ENCODE data around the gene ARMH4. TPM values are rescaled to one million over a fixed set of nuclear protein-coding genes. Genes with fewer than 3 reads are reported as not detected.

ARMH4 gene
- polyA plus RNA-seq, 3 donors, result 0.07 TPM; not detected in 2

DNA sequence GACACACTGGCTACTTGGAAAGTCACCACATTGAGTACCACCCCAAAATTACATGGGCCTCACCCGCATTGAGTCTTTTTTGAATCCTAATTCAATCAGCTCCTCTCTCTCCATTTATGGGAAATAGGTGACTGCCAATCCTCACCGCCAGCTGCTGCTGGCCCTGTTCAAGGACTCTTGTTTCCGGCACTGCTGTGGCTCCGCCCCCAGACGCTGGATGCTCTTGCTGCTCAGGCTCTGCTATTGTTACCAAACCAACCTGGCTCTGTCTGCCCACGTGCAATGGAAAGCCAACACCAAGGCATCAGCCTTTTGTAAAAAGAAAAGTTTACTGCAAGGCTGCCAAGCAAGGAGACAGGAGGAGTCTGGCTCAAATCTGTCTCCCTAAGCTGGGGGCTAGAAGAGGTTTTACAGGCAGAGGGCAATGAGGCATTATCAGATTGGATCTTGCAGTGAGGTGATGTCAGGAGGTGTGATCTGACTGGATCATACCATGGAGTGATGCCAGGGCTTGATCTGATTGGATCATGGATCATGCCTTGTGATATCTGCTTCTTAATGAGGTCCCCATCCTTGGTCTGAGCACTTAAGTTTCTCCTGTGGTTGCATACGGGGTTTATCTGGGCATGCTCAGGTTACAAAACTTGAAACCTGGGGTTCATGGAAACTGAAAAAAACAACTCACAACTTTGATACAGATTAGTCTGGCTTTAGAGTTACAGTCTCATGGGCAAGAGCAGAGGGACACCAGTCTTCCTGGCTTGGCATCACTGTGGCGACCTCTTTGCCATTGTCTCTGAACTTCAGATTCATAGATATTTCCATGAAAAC lies 169.0 kb downstream of the ARMH4 start:
- Mint-ChIP-seq H3K27ac (no peak overlapping the region), H3K36me3 (no peaks in the 10 kb centered on the region), H3K9me3 (peaks cover 0 to 10% (median 0%) of the 10 kb centered on the region in 7 donors), H3K4me1 (no peaks in the 10 kb centered on the region), H3K4me3 (no peak overlapping the region), H3K27me3 (ENCODE audit: low read depth in 3 of 3) (peaks cover 2 to 4% (median 3%) of the 10 kb centered on the region in 3 donors)
- Histone ChIP-seq H3K27me3 (ENCODE audit: control insufficient read depth in 2 of 2, insufficient read depth in 2 of 2, low read length in 2 of 2) (no peaks in the 10 kb centered on the region), H3K9ac (ENCODE audit: insufficient read depth, low read length, poor library complexity, severe bottlenecking) (no peak overlapping the region), H3K4me2 (replicated peaks; ENCODE audit: extremely low read depth, low read length, poor library complexity, severe bottlenecking) (no peak overlapping the region), H3K79me2 (ENCODE audit: insufficient read depth, low read length) (no peaks in the 10 kb centered on the region), H4K20me1 (ENCODE audit: insufficient read depth, low read length) (no peaks in the 10 kb centered on the region), H3K27ac (ENCODE audit: low read depth in 1 of 2, low read length in 2 of 2) (no peak overlapping the region), H3K4me3 (replicated peaks in 1 of 3; ENCODE audit: low read depth in 2 of 3, low read length in 3 of 3) (no peak overlapping the region), H3K9me3 (replicated peaks in 1 of 2; ENCODE audit: control insufficient read depth in 1 of 2, insufficient read depth in 1 of 2, low read length in 2 of 2) (no peaks in the 10 kb centered on the region), H3K4me1 (ENCODE audit: control insufficient read depth in 1 of 2, insufficient read depth in 2 of 2, low read length in 2 of 2) (no peaks in the 10 kb centered on the region), H2AFZ (ENCODE audit: insufficient read depth, low read depth, low read length, poor library complexity, severe bottlenecking) (no peak overlapping the region), H3K36me3 (replicated peaks in 1 of 2; ENCODE audit: control insufficient read depth in 1 of 2, insufficient read depth in 2 of 2, low read length in 2 of 2) (no peaks in the 10 kb centered on the region)
- no peak for DNase-seq
- TF ChIP-seq, protein P1, sequence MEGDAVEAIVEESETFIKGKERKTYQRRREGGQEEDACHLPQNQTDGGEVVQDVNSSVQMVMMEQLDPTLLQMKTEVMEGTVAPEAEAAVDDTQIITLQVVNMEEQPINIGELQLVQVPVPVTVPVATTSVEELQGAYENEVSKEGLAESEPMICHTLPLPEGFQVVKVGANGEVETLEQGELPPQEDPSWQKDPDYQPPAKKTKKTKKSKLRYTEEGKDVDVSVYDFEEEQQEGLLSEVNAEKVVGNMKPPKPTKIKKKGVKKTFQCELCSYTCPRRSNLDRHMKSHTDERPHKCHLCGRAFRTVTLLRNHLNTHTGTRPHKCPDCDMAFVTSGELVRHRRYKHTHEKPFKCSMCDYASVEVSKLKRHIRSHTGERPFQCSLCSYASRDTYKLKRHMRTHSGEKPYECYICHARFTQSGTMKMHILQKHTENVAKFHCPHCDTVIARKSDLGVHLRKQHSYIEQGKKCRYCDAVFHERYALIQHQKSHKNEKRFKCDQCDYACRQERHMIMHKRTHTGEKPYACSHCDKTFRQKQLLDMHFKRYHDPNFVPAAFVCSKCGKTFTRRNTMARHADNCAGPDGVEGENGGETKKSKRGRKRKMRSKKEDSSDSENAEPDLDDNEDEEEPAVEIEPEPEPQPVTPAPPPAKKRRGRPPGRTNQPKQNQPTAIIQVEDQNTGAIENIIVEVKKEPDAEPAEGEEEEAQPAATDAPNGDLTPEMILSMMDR (IDR thresholded peaks at IDR 0.05), result no peak
- WGBS (ENCODE audit: insufficient coverage), result 66% methylated on average over 8 of the region's 8 CpGs
- intact Hi-C loops (cut with micrococcal nuclease), result no loop called here

- intact Hi-C loops (cut with micrococcal nuclease), result no loop called here
- Histone ChIP-seq H3K9me3 (replicated peaks in 1 of 2; ENCODE audit: control insufficient read depth in 1 of 2, insufficient read depth in 1 of 2, low read length in 2 of 2) (no peaks in the 10 kb centered on the region), H3K36me3 (replicated peaks in 1 of 2; ENCODE audit: control insufficient read depth in 1 of 2, insufficient read depth in 2 of 2, low read length in 2 of 2) (no peaks in the 10 kb centered on the region), H3K4me3 (replicated peaks in 1 of 3; ENCODE audit: low read depth in 2 of 3, low read length in 3 of 3) (no peak overlapping the region), H3K27me3 (ENCODE audit: control insufficient read depth in 2 of 2, insufficient read depth in 2 of 2, low read length in 2 of 2) (no peaks in the 10 kb centered on the region), H3K4me1 (ENCODE audit: control insufficient read depth in 1 of 2, insufficient read depth in 2 of 2, low read length in 2 of 2) (no peaks in the 10 kb centered on the region), H3K79me2 (ENCODE audit: insufficient read depth, low read length) (no peaks in the 10 kb centered on the region), H4K20me1 (ENCODE audit: insufficient read depth, low read length) (no peaks in the 10 kb centered on the region), H3K27ac (ENCODE audit: low read depth in 1 of 2, low read length in 2 of 2) (no peak overlapping the region), H2AFZ (ENCODE audit: insufficient read depth, low read depth, low read length, poor library complexity, severe bottlenecking) (no peak overlapping the region), H3K9ac (ENCODE audit: insufficient read depth, low read length, poor library complexity, severe bottlenecking) (no peak overlapping the region), H3K4me2 (replicated peaks; ENCODE audit: extremely low read depth, low read length, poor library complexity, severe bottlenecking) (no peak overlapping the region)
- Mint-ChIP-seq H3K27ac (no peak overlapping the region), H3K4me1 (no peaks in the 10 kb centered on the region), H3K27me3 (ENCODE audit: low read depth in 3 of 3) (peaks cover 2 to 4% (median 3%) of the 10 kb centered on the region in 3 donors), H3K36me3 (no peaks in the 10 kb centered on the region), H3K4me3 (no peak overlapping the region), H3K9me3 (peaks cover 0 to 10% (median 0%) of the 10 kb centered on the region in 7 donors)
- TF ChIP-seq, protein P1 (IDR thresholded peaks at IDR 0.05), result no peak
- no peak for DNase-seq
- 69% methylated on average over 1 of the region's 12 CpGs for WGBS (ENCODE audit: insufficient coverage)
Observed at GRCh38 chr14:57981817-57982560, 170.0 kb downstream of the ARMH4 start.

Data from CD14-positive monocyte (primary cell).